Islet precursor cell (in vitro differentiated cells): ENCODE measurements around the gene CCNB3.
"Not testable (repeated sequence)": the region's sequence is repeated elsewhere in the genome, so short reads cannot be mapped to it uniquely, and the experiment has no call there.

Source experiments
- DNase-seq: peaks from one replicate; pipeline ENCODE4 v3.0.0-alpha.2; 2018

Gene CCNB3

GRCh38 chrX:50204364-50204899, at the start of gene CCNB3:
Gene CCNB3, plus strand, starts transcription at chrX:50204765. Its CDS starts 80,399 bp downstream, at chrX:50285164.
- peak; percentile 68 for DNase-seq

- DNase-seq, result no peak
Measured at GRCh38 chrX:50157545-50158135, 46.9 kb upstream of the CCNB3 start.

- no peak for DNase-seq
Measured at GRCh38 chrX:50158593-50158992, 46.0 kb upstream of the CCNB3 start.

GRCh38 chrX:50161127-50161526, 43.4 kb upstream of the CCNB3 start:
- no peak for DNase-seq

GRCh38 chrX:50165727-50166126, 38.8 kb upstream of the CCNB3 start:
- no peak for DNase-seq

- DNase-seq, result no peak
Measured at GRCh38 chrX:50167366-50167765, 37.2 kb upstream of the CCNB3 start.

- DNase-seq, result no peak
Measured at GRCh38 chrX:50168241-50168687, 36.3 kb upstream of the CCNB3 start.

- no peak for DNase-seq
Measured at GRCh38 chrX:50169717-50170116, 34.8 kb upstream of the CCNB3 start.

- DNase-seq, result no peak
Measured at GRCh38 chrX:50180073-50180940, 24.3 kb upstream of the CCNB3 start.

GRCh38 chrX:50183891-50184290, 20.7 kb upstream of the CCNB3 start:
- no peak for DNase-seq

- peak; percentile 75 for DNase-seq
Measured at GRCh38 chrX:50188859-50189600, 15.5 kb upstream of the CCNB3 start.

- DNase-seq, result no peak
Measured at GRCh38 chrX:50198348-50198747, 6.2 kb upstream of the CCNB3 start.

GRCh38 chrX:50200907-50201306, 3.7 kb upstream of the CCNB3 start, which contains the start of gene AKAP4:
Gene AKAP4, minus strand, starts transcription at chrX:50201007. Its CDS starts 118 bp downstream, at chrX:50200889.
- no peak for DNase-seq

GRCh38 chrX:50202539-50202938, 2.0 kb upstream of the CCNB3 start:
- DNase-seq, result peak; percentile 82

GRCh38 chrX:50206753-50207152, 2.2 kb downstream of the CCNB3 start:
- DNase-seq, result no peak

GRCh38 chrX:50211510-50211909, 6.9 kb downstream of the CCNB3 start:
- peak; percentile 56 for DNase-seq

- DNase-seq, result no peak
Measured at GRCh38 chrX:50281253-50281652, 76.7 kb downstream of the CCNB3 start.

GRCh38 chrX:50327235-50327634, 122.7 kb downstream of the CCNB3 start:
- no peak for DNase-seq

GRCh38 chrX:50332668-50333067, 128.1 kb downstream of the CCNB3 start:
- DNase-seq, result not testable (repeated sequence)

- no peak for DNase-seq
Measured at GRCh38 chrX:50333308-50333707, 128.7 kb downstream of the CCNB3 start.

- DNase-seq, result no peak
Measured at GRCh38 chrX:50343917-50344316, 139.4 kb downstream of the CCNB3 start.

- no peak for DNase-seq
Measured at GRCh38 chrX:50372966-50373365, 168.4 kb downstream of the CCNB3 start.
